Ascending aorta (tissue), 2 donors: ENCODE results near the gene DUSP22. TPM values are rescaled to one million over a fixed set of nuclear protein-coding genes. Genes with fewer than 3 reads are reported as not detected.

Experiments
- DNase-seq, 2 donors: peaks; one replicate each; pipeline ENCODE4 v3.0.0-alpha.2; 2019; ENCODE audit warnings: low spot score in 2 of 2
- H3K27ac ChIP-seq, 2 donors: fragments of 200-600 bp; sonication (generic); one replicate each; pipeline ENCODE4 v1.5.1; 2016 to 2017; ENCODE audit warnings: mild to moderate bottlenecking in 1 of 2
- H3K27me3 ChIP-seq: fragments of 200-600 bp; sonication (generic); one replicate; pipeline ENCODE4 v1.5.1; 2017
- H3K36me3 ChIP-seq, 2 donors: fragments of 200-600 bp; sonication (generic); one replicate each; pipeline ENCODE4 v1.5.1; 2016
- H3K4me1 ChIP-seq, 2 donors: fragments of 200-600 bp; sonication (generic); one replicate each; pipeline ENCODE4 v1.5.1; 2016 to 2017; ENCODE audit warnings: mild to moderate bottlenecking in 1 of 2
- H3K4me3 ChIP-seq, 2 donors: fragments of 200-600 bp; sonication (generic); one replicate each; pipeline ENCODE4 v1.5.1; 2016 to 2017; ENCODE audit warnings: mild to moderate bottlenecking in 1 of 2
- H3K9me3 ChIP-seq, 2 donors: fragments of 200-600 bp; sonication (generic); one replicate each; pipeline ENCODE4 v1.5.1; 2016
- intact Hi-C: fragments of 100-400 bp; cut with DNase I; formaldehyde crosslinking; loops from one replicate; pipeline ENCODE4 v1.15.1; 2023
- total RNA-seq: library from RNA; depleted of rRNA; stranded (reverse); fragments of >200 nt; gene quantifications from one replicate; pipeline ENCODE4 v1.1.0, GENCODE V29; 2016
- TF ChIP-seq, protein P1 (sequence below), 3 experiments: fragments of 200-600 bp in 2 of 3; fragments of 450-650 bp in 1 of 3; sonication (generic) in 2 of 3; IDR thresholded peaks; one replicate each; pipeline ENCODE4 v1.5.1; 2016 to 2019; ENCODE audit warnings: antibody characterized with exemption in 3 of 3, mild to moderate bottlenecking in 1 of 3, moderate library complexity in 1 of 3

DUSP22 gene
- total RNA-seq, 1 donor from 2014 or later: 216 TPM

DNA sequence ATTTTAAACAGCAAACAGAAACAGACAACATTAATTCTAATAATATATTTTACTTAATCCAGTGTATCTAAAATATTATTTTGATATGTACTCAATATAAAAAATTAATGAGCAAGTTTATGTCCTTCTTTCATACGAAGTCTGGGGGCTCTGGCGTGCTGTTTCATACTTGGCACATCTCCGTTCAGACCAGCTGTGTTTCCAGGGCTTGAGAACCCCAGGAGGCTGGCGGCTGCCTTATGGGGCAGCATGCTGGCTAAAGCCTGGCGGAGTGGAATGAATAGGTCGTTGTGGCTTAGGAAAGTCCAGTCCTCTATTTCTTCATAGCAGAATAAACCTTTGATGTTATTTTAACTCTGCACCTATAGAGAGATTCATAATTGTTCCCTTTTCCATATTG lies 43.3 kb downstream of the DUSP22 start:
- intact Hi-C loops: no loop called here
- TF ChIP-seq, protein P1, sequence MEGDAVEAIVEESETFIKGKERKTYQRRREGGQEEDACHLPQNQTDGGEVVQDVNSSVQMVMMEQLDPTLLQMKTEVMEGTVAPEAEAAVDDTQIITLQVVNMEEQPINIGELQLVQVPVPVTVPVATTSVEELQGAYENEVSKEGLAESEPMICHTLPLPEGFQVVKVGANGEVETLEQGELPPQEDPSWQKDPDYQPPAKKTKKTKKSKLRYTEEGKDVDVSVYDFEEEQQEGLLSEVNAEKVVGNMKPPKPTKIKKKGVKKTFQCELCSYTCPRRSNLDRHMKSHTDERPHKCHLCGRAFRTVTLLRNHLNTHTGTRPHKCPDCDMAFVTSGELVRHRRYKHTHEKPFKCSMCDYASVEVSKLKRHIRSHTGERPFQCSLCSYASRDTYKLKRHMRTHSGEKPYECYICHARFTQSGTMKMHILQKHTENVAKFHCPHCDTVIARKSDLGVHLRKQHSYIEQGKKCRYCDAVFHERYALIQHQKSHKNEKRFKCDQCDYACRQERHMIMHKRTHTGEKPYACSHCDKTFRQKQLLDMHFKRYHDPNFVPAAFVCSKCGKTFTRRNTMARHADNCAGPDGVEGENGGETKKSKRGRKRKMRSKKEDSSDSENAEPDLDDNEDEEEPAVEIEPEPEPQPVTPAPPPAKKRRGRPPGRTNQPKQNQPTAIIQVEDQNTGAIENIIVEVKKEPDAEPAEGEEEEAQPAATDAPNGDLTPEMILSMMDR (IDR thresholded peaks at IDR 0.05): no peak
- DNase-seq: no peak

DNA sequence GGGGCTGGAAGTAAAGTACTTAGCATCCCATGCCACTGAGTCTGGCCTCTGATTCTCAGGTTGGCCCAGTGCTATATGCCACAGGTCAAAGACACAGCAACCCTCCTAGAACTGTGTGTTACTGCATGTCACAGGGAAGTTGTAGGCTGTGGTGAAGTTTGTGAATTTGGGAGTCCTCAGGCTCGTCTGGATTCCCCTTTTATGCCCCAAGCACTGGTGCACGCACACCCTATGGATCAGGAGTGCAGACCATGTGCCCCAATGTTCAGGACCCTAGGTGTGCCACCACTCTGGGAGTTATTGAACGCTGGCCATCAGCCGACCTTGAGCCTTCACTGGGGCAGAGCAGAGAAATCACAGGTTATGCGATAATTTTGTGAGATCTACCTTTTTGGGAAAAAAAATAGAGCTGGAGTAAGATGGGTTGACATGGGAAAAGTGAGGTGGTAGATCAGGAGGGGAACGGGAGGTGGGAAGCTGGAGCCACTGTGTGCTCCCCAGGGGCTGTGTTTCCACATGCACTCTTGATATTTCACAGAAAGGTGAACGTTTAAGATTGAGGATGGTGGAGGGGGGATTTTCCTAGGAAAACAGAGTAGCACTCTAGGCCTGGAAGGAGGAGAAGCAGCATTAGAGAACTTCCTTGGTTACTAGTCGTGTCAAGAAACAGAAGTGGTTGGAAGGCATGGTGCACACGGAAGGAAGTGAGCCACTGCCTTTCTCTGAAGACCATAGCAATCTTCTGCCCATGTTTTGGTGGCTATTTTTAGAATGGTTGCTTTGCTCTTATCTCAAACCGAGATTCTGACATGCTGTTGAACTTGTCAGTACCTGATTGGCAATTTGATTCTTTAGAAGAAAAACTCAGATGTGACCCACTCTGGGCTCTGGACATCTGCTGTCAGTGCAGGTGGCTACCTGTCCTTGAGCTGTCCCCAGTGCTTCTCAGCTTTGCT lies 44.1 kb downstream of the DUSP22 start:
- intact Hi-C loops: no loop called here
- TF ChIP-seq, protein P1 (IDR thresholded peaks at IDR 0.05): no peak
- Histone ChIP-seq H3K36me3 (no peaks in the 10 kb centered on the region), H3K9me3 (no peaks in the 10 kb centered on the region), H3K27ac (no peak overlapping the region), H3K27me3 (no peaks in the 10 kb centered on the region), H3K4me3 (no peak overlapping the region), H3K4me1 (no peaks in the 10 kb centered on the region)
- no peak for DNase-seq

More for the DNA sequence above, 43.3 kb downstream of the DUSP22 start:
- Histone ChIP-seq H3K27ac (no peak overlapping the region), H3K4me1 (no peaks in the 10 kb centered on the region), H3K36me3 (no peaks in the 10 kb centered on the region), H3K4me3 (no peak overlapping the region), H3K9me3 (no peaks in the 10 kb centered on the region), H3K27me3 (no peaks in the 10 kb centered on the region)

DNA sequence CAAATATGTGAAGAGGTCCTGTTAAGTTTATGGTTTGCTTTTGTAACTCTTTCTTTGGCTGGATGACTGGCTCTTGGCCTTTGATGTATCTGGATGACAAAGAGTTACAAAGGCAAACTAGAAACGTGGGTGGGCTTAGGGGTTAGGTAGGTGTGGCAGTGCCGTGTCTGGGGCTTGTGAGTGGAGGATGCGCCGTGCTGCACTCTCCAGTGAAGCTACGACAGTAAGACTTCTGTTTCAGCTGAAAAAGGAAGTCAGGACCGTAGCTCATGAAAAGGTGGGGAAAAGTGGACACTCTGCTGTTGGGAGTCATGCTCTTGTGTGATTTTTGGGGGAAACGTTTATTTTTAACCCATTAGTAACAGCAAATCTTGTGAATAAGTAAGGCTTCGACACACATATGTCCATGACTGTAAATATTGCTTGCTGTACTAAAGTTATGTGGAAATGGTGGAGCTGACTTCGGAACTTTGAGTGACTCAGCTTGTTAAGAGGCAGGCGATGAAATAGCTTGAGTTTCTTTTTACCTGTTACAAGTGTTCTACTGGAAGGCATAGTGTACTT lies 45.6 kb downstream of the DUSP22 start:
- Histone ChIP-seq H3K4me3 (no peak overlapping the region), H3K36me3 (no peaks in the 10 kb centered on the region), H3K4me1 (no peaks in the 10 kb centered on the region), H3K27ac (no peak overlapping the region), H3K27me3 (no peaks in the 10 kb centered on the region), H3K9me3 (no peaks in the 10 kb centered on the region)
- intact Hi-C loops: no loop called here
- DNase-seq: no peak
- TF ChIP-seq, protein P1 (IDR thresholded peaks at IDR 0.05): no peak

DNA sequence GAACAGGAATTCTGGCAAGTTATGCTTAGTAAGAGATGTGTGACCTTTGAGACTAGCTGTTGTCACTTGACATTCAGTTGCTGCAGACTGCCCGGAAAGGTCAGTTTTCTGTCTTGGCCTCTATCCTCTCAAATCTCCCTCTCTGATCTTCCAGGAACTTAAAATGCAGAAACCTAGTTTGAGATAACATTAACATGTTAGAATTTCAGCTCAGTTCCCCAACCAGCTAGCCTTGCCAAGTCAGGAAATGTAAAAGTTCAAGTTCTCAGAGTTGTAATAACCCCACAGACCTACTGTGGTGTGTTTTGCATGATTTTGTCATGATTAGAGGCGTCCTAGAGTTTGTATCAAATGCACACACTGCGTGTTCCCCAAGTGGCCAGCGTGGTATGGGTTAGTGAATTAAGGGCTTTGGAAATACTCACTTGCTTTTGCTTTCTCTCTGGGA lies 46.6 kb downstream of the DUSP22 start:
- no peaks in the 10 kb centered on the region for H3K36me3 ChIP-seq
- intact Hi-C loops: no loop called here
- H3K27ac ChIP-seq: no peak overlapping the region
- no peaks in the 10 kb centered on the region for H3K9me3 ChIP-seq
- TF ChIP-seq, protein P1 (IDR thresholded peaks at IDR 0.05): no peak
- H3K27me3 ChIP-seq: no peaks in the 10 kb centered on the region
- no peak overlapping the region for H3K4me3 ChIP-seq
- no peaks in the 10 kb centered on the region for H3K4me1 ChIP-seq
- DNase-seq: no peak

DNA sequence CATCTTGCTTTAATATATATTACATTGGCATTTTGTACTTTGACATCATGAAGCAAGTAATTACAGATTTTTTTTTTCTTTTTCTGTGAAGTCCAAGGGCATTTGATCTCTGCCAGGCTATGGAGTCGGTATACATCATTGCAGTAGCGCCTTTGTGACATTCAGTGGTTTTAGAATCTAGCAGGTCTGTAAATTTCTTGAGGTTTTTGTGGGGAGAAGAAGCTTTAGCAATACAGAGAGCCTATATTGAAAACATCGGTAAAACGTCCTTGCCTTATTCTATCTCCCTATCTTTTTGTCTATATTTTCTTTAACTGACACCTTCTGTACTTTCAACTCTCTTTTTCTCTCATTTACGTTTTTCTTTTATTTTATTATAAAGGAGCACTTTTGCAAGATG lies 47.2 kb downstream of the DUSP22 start:
- H3K4me3 ChIP-seq: no peak overlapping the region
- H3K36me3 ChIP-seq: no peaks in the 10 kb centered on the region
- H3K27me3 ChIP-seq: no peaks in the 10 kb centered on the region
- intact Hi-C loops: no loop called here
- no peak overlapping the region for H3K27ac ChIP-seq
- DNase-seq: no peak
- TF ChIP-seq, protein P1 (IDR thresholded peaks at IDR 0.05): no peak
- no peaks in the 10 kb centered on the region for H3K4me1 ChIP-seq
- H3K9me3 ChIP-seq: no peaks in the 10 kb centered on the region
